Measurements from ENCODE around the gene VCAN. TPM values are rescaled to one million over a fixed set of nuclear protein-coding genes. Genes with fewer than 3 reads are reported as not detected.
A peak's percentile ranks its signal among the peaks of the same experiment; 100 is the strongest.

The VCAN gene
- total RNA-seq, 1 donor from 2014 or later: 203 TPM

DNA sequence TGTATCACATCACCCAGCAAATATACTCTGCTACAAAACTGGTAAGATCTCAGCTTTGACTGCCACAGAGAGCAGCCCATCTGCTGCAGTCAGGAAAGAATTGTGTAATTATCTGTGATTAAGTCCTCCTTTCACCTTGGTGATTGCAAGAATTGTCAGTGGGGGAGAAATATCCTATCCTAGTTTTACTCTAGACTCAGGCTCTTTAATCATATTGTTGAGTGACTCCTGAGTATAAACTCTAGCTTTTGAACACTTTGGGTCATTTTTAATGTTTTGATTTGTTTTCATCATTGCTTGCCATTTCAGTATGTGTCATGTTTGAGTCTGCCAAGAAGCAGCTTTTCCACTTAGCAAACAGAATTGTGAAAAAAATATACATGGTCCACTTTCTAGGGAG lies 32.1 kb downstream of the VCAN start:
- DNase-seq (ENCODE audit: low spot score): no peak
- Mint-ChIP-seq H3K27me3 (ENCODE audit: unreplicated experiment) (peaks cover 2% of the 10 kb centered on the region), H3K4me3 (ENCODE audit: unreplicated experiment) (no peak overlapping the region), H3K36me3 (ENCODE audit: low read depth, unreplicated experiment) (peaks cover 57% of the 10 kb centered on the region), H3K9me3 (ENCODE audit: unreplicated experiment) (peaks cover 6% of the 10 kb centered on the region), H3K4me1 (ENCODE audit: unreplicated experiment) (no peaks in the 10 kb centered on the region), H3K27ac (ENCODE audit: unreplicated experiment) (no peak overlapping the region)
- TF ChIP-seq CTCF (IDR thresholded peaks at IDR 0.05; ENCODE audit: unreplicated experiment): no peak

GRCh38 chr5:83507431-83507830 lies 35.9 kb downstream of the VCAN start:
- Mint-ChIP-seq H3K4me1 (ENCODE audit: unreplicated experiment) (peaks cover 2% of the 10 kb centered on the region), H3K36me3 (ENCODE audit: low read depth, unreplicated experiment) (peaks cover 35% of the 10 kb centered on the region), H3K27me3 (ENCODE audit: unreplicated experiment) (peaks cover 2% of the 10 kb centered on the region), H3K27ac (ENCODE audit: unreplicated experiment) (no peak overlapping the region), H3K4me3 (ENCODE audit: unreplicated experiment) (no peak overlapping the region), H3K9me3 (ENCODE audit: unreplicated experiment) (peaks cover 6% of the 10 kb centered on the region)
- no peak for TF ChIP-seq CTCF (IDR thresholded peaks at IDR 0.05; ENCODE audit: unreplicated experiment)
- DNase-seq (ENCODE audit: low spot score): no peak

DNA sequence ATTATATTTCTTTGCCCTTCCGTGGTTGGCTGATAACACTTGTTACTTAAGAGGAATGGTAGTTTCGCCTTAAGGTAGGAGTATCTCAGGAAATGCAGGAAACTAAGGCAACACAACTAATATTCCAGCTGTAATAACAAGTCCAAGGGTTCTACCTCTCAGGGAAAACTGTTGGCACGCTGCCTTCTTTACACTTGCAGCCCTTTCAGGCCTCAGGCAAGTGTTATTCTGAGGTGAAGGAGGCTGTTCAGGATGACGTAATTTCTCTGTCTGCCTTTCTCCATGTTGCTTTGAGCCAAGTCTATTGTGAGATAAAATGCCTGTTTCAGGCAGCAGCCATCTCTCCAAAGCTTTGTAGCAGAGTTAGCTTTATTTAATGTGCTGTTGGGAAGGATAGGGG lies 38.0 kb downstream of the VCAN start:
- no peak for DNase-seq (ENCODE audit: low spot score)
- H3K27me3 Mint-ChIP-seq (ENCODE audit: unreplicated experiment): peaks cover 2% of the 10 kb centered on the region
- no peak for TF ChIP-seq CTCF (IDR thresholded peaks at IDR 0.05; ENCODE audit: unreplicated experiment)
- H3K4me1 Mint-ChIP-seq (ENCODE audit: unreplicated experiment): peaks cover 2% of the 10 kb centered on the region
- peaks cover 22% of the 10 kb centered on the region for H3K36me3 Mint-ChIP-seq (ENCODE audit: low read depth, unreplicated experiment)
- H3K9me3 Mint-ChIP-seq (ENCODE audit: unreplicated experiment): peaks cover 6% of the 10 kb centered on the region
- no peak overlapping the region for H3K4me3 Mint-ChIP-seq (ENCODE audit: unreplicated experiment)
- H3K27ac Mint-ChIP-seq (ENCODE audit: unreplicated experiment): peak overlapping the region; percentile 4

- H3K4me3 Mint-ChIP-seq (ENCODE audit: unreplicated experiment): no peak overlapping the region
- no peak overlapping the region for H3K27ac Mint-ChIP-seq (ENCODE audit: unreplicated experiment)
- H3K27me3 Mint-ChIP-seq (ENCODE audit: unreplicated experiment): no peaks in the 10 kb centered on the region
- no peaks in the 10 kb centered on the region for H3K9me3 Mint-ChIP-seq (ENCODE audit: unreplicated experiment)
- peaks cover 2% of the 10 kb centered on the region for H3K4me1 Mint-ChIP-seq (ENCODE audit: unreplicated experiment)
- DNase-seq (ENCODE audit: low spot score): no peak
- H3K36me3 Mint-ChIP-seq (ENCODE audit: low read depth, unreplicated experiment): peaks cover 15% of the 10 kb centered on the region
- no peak for TF ChIP-seq CTCF (IDR thresholded peaks at IDR 0.05; ENCODE audit: unreplicated experiment)
Measured at GRCh38 chr5:83510260-83510659, 38.7 kb downstream of the VCAN start.

DNA sequence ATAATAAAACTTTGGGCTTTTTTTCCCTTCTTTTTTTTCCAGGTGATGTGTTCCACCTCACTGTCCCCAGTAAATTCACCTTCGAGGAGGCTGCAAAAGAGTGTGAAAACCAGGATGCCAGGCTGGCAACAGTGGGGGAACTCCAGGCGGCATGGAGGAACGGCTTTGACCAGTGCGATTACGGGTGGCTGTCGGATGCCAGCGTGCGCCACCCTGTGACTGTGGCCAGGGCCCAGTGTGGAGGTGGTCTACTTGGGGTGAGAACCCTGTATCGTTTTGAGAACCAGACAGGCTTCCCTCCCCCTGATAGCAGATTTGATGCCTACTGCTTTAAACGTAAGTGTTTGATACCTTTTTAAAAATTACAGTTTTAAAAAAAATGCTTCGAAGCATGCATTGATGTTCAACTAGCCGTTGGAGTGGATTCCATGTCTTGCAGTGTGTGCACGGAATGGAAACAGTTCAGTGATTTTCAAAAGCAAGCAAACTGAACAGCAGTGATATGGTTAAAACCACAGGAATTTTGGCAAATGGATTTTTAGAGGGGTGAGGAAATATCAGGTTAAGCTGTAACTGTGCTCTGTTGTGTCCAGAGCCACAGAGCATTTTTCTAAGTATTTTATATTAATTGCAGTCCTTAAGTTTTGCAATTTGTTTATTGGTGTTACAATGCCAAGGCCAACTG lies 40.7 kb downstream of the VCAN start:
- Mint-ChIP-seq H3K27me3 (ENCODE audit: unreplicated experiment) (no peaks in the 10 kb centered on the region), H3K4me1 (ENCODE audit: unreplicated experiment) (peaks cover 2% of the 10 kb centered on the region), H3K9me3 (ENCODE audit: unreplicated experiment) (no peaks in the 10 kb centered on the region), H3K36me3 (ENCODE audit: low read depth, unreplicated experiment) (peaks cover 4% of the 10 kb centered on the region), H3K4me3 (ENCODE audit: unreplicated experiment) (no peak overlapping the region), H3K27ac (ENCODE audit: unreplicated experiment) (no peak overlapping the region)
- no peak for TF ChIP-seq CTCF (IDR thresholded peaks at IDR 0.05; ENCODE audit: unreplicated experiment)
- DNase-seq (ENCODE audit: low spot score): no peak

Measured in endothelial cell (in vitro differentiated cells).